Spleen (tissue), 11 donors: ENCODE measurements around the gene ITCH. TPM values are rescaled to one million over a fixed set of nuclear protein-coding genes. Genes with fewer than 3 reads are reported as not detected.

Source experiments
- DNase-seq: peaks from one replicate; pipeline ENCODE4 v3.0.0-alpha.2; 2020
- H3K27ac ChIP-seq, 8 donors: fragments of 200-600 bp; sonication (generic) in 7 of 8; 1 replicate in 4 of 8; 2 replicates in 4 of 8; pipeline versions ENCODE4 v1.5.0 to v1.8.0; 2016 to 2021; ENCODE audit warnings: inconsistent platforms in 4 of 8, mild to moderate bottlenecking in 4 of 8, moderate library complexity in 1 of 8
- H3K27me3 ChIP-seq, 7 donors: fragments of 200-600 bp; sonication (generic) in 6 of 7; replicated peaks in 1 of 7; 1 replicate in 4 of 7; 2 replicates in 3 of 7; pipeline versions ENCODE4 v1.5.0 to v1.8.0; 2016 to 2021; ENCODE audit warnings: inconsistent platforms in 3 of 7, mild to moderate bottlenecking in 1 of 7
- H3K36me3 ChIP-seq, 6 donors: fragments of 200-600 bp; sonication (generic) in 5 of 6; 1 replicate in 4 of 6; 2 replicates in 2 of 6; pipeline versions ENCODE4 v1.5.0 to v1.8.0; 2016 to 2021; ENCODE audit warnings: inconsistent platforms in 2 of 6
- H3K4me1 ChIP-seq, 6 donors: fragments of 200-600 bp; sonication (generic) in 5 of 6; 1 replicate in 3 of 6; 2 replicates in 3 of 6; pipeline versions ENCODE4 v1.5.0 to v1.8.0; 2016 to 2021; ENCODE audit warnings: inconsistent platforms in 3 of 6
- H3K4me3 ChIP-seq, 8 donors: fragments of 200-600 bp; sonication (generic) in 7 of 8; 1 replicate in 4 of 8; 2 replicates in 4 of 8; pipeline versions ENCODE4 v1.5.0 to v1.8.0; 2016 to 2021; ENCODE audit warnings: inconsistent platforms in 4 of 8, mild to moderate bottlenecking in 4 of 8, moderate library complexity in 2 of 8
- H3K9me3 ChIP-seq, 8 donors: fragments of 200-600 bp; sonication (generic) in 7 of 8; 1 replicate in 4 of 8; 2 replicates in 4 of 8; pipeline versions ENCODE4 v1.5.0 to v1.8.0; 2016 to 2021; ENCODE audit warnings: inconsistent platforms in 4 of 8
- POLR2A ChIP-seq, 3 donors: fragments of 450-650 bp; IDR thresholded peaks; one replicate each; pipeline ENCODE4 v1.5.1; 2017; ENCODE audit warnings: antibody characterized with exemption in 3 of 3, mild to moderate bottlenecking in 1 of 3
- POLR2AphosphoS5 ChIP-seq, 3 donors: sonication (generic); formaldehyde crosslinking; IDR thresholded peaks; one replicate each; pipeline ENCODE4 v1.5.1; 2017; ENCODE audit warnings: antibody characterized with exemption in 3 of 3
- WGBS, 5 donors: extraction: QIAGEN DNeasy Blood & Tissue Kit in 3 of 5; methylation state at CpG; one replicate each; pipeline versions ENCODE4 v1.1.5 to v1.1.7; 2013 to 2018; 5-methylcytosine and 5-hydroxymethylcytosine counted together
- intact Hi-C: fragments of 100-400 bp; cut with DNase I; formaldehyde crosslinking; loops from one replicate; pipeline ENCODE4 v1.15.0; 2023; ENCODE audit warnings: low total_unique reads
- polyA plus RNA-seq, 3 donors: library from polyadenylated mRNA; stranded (reverse); fragments of 200-250 nt; gene quantifications; one replicate each; pipeline ENCODE4 v1.2.1, GENCODE V29; 2013
- total RNA-seq, 7 donors: library from RNA; depleted of rRNA in 3 of 7; stranded (reverse); fragments of >200 nt in 3 of 7; fragmentation: NEBNext Ultra II Directional in 4 of 7; extraction: Animal tissue kit (Norgen Biotek cat#: 25700) in 4 of 7; gene quantifications; one replicate each; pipeline versions ENCODE4 v1.1.0 to v1.2.1, GENCODE V29; 2016 to 2021
- TF ChIP-seq, protein P1 (sequence below), 11 experiments: fragments of 200-600 bp in 7 of 11; fragments of 450-650 bp in 4 of 11; sonication (generic) in 4 of 11; IDR thresholded peaks in 8 of 11; conservative IDR thresholded peaks in 3 of 11; 1 replicate in 7 of 11; 2 replicates in 4 of 11; pipeline versions ENCODE4 v1.4.0 to v1.8.0; 2016 to 2021; ENCODE audit warnings: antibody characterized with exemption in 11 of 11, inconsistent platforms in 4 of 11, mild to moderate bottlenecking in 1 of 11
- donor health status: healthy with polysubstance abuse.
- donor health status: DM: no; HTN: no; CAD: no; lungs with moderate emphysema.
- donor health status: DM: no; HTN: no; CAD: no.
- donor health status: Bipolar disorder and iron deficiency.
- donor health status: healthy.
- donor health status: DM: no; HTN: no; CAD: no.
- donor health status: DM: yes; HTN: yes; CAD: no.

ITCH gene
- total and polyA plus RNA-seq, 10 donors: 6.9 to 72.7 (median 61.6) TPM

DNA sequence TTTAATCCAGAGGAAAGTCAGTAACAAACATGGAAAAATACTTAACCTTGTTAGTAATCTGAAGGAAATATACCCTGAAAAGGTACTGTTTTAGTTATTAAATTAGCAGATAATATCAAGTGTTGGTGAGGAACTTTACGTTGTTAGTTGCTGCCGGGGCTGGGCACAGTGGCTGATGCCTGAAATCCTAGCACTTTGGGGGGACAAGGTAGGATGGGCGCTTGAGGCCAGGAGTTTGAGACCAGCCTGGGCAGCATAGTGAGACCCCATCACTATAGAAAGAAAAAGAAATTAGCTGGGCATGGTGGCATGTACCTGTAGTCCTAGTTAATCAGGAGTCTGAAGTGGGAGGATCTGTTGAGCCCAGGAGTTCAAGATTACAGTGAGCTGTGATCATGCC is 80.5 kb downstream of the ITCH start:
- WGBS, 5 donors: 96 to 99% (median 97%) methylated on average over 3 of the region's 3 CpGs
- intact Hi-C loops: no loop called here
- Histone ChIP-seq H3K4me3 (no peak overlapping the region), H3K27ac (no peak overlapping the region), H3K4me1 (no peaks in the 10 kb centered on the region), H3K9me3 (no peaks in the 10 kb centered on the region), H3K36me3 (peaks cover 6 to 100% (median 93%) of the 10 kb centered on the region in 6 donors), H3K27me3 (no peaks in the 10 kb centered on the region)
- TF ChIP-seq POLR2A (IDR thresholded peaks at IDR 0.05) (no peak), POLR2AphosphoS5 (IDR thresholded peaks at IDR 0.05) (no peak)
- TF ChIP-seq, protein P1, sequence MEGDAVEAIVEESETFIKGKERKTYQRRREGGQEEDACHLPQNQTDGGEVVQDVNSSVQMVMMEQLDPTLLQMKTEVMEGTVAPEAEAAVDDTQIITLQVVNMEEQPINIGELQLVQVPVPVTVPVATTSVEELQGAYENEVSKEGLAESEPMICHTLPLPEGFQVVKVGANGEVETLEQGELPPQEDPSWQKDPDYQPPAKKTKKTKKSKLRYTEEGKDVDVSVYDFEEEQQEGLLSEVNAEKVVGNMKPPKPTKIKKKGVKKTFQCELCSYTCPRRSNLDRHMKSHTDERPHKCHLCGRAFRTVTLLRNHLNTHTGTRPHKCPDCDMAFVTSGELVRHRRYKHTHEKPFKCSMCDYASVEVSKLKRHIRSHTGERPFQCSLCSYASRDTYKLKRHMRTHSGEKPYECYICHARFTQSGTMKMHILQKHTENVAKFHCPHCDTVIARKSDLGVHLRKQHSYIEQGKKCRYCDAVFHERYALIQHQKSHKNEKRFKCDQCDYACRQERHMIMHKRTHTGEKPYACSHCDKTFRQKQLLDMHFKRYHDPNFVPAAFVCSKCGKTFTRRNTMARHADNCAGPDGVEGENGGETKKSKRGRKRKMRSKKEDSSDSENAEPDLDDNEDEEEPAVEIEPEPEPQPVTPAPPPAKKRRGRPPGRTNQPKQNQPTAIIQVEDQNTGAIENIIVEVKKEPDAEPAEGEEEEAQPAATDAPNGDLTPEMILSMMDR (IDR thresholded peaks at IDR 0.05 in 8 of 11, conservative IDR thresholded peaks at IDR 0.05 in 3 of 11): no peak
- DNase-seq: no peak

DNA sequence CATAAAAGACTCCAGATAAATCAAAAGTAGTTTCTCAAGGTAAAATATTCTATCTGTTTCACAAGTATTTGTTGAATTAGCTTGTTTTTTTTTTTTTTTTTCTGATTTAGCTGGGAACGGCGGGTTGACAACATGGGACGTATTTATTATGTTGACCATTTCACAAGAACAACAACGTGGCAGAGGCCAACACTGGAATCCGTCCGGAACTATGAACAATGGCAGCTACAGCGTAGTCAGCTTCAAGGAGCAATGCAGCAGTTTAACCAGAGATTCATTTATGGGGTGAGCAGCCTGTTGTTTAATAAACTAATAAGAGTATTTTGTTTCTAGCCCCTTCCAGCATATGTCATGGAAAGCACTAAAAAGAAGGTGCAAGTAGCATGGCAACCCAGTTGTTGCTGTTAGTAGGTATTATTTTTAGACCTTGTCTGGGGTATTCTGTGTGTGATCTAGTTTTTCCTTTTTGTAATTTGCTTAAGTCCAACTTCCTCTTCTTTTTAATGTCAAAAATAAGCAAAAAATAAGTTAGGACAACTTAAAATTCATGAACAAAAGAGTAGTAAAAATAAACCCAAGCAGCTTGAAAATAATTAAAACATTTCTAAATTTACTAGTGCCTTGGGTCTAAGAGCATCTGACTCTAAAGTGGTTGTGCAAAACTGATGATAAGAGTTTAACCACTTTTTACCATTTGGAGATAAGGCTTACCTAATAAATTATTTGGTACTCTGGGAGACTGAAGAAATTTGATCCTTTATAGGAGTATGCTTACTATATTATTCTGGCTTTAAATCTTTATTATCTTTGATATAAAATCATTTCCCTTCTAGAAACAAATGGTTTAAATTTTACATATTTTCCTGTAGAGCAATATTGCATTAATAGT is 82.3 kb downstream of the ITCH start:
- TF ChIP-seq, protein P1 (IDR thresholded peaks at IDR 0.05 in 8 of 11, conservative IDR thresholded peaks at IDR 0.05 in 3 of 11): no peak
- TF ChIP-seq POLR2A (IDR thresholded peaks at IDR 0.05) (no peak), POLR2AphosphoS5 (IDR thresholded peaks at IDR 0.05) (no peak)
- no peaks in the 10 kb centered on the region for H3K27me3 ChIP-seq
- no peak for DNase-seq
- intact Hi-C loops: no loop called here
- H3K4me1 ChIP-seq: peaks cover 0 to 12% (median 0%) of the 10 kb centered on the region in 6 donors
- WGBS, 5 donors: 91 to 95% (median 94%) methylated on average over 7 of the region's 7 CpGs
- H3K4me3 ChIP-seq: no peak overlapping the region
- H3K36me3 ChIP-seq: peaks cover 6 to 100% (median 90%) of the 10 kb centered on the region in 6 donors
- H3K27ac ChIP-seq: no peak overlapping the region
- H3K9me3 ChIP-seq: no peaks in the 10 kb centered on the region

DNA sequence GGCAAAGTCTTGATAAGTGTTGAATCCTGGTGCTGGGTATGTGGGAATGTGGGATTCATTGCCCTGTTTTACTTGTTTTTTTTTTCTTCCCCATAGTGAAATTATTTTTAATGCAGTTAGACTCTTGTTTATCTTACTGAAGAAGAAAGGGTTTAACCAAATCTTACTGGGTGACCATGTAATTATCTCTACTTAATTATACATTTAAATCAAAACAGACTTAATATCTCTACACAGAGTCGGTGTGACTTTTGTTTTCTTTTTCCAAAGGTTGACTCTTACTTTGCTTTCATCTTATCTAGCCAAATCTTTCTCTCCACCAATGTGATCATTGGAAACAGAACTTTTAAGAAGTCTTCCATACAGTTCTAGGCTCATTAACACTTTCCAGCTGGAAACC is 85.4 kb downstream of the ITCH start:
- intact Hi-C loops: no loop called here
- H3K4me3 ChIP-seq: no peak overlapping the region
- H3K36me3 ChIP-seq: peaks cover 4 to 100% (median 86%) of the 10 kb centered on the region in 6 donors
- no peak overlapping the region for H3K27ac ChIP-seq
- no peak for DNase-seq
- H3K27me3 ChIP-seq: no peaks in the 10 kb centered on the region
- TF ChIP-seq POLR2A (IDR thresholded peaks at IDR 0.05) (no peak), POLR2AphosphoS5 (IDR thresholded peaks at IDR 0.05) (no peak)
- TF ChIP-seq, protein P1 (IDR thresholded peaks at IDR 0.05 in 8 of 11, conservative IDR thresholded peaks at IDR 0.05 in 3 of 11): no peak
- no peaks in the 10 kb centered on the region for H3K9me3 ChIP-seq
- WGBS, 5 donors: 76 to 100% (median 92%) methylated on average over 1 of the region's 1 CpG
- H3K4me1 ChIP-seq: peaks cover 0 to 28% (median 4%) of the 10 kb centered on the region in 6 donors
